HEK293 (cell line): ENCODE results near the gene FUT6.

ENCODE experiments used
- AEBP2 ChIP-seq: fragments of 450-650 bp; formaldehyde crosslinking; IDR thresholded peaks from 2 replicates; pipeline ENCODE4 v1.5.1; 2016; ENCODE audit warnings: missing biosample characterization, missing genetic modification characterization, borderline replicate concordance
- ATF2 ChIP-seq: fragments of 450-650 bp; formaldehyde crosslinking; IDR thresholded peaks from 2 replicates; pipeline ENCODE4 v1.5.1; 2016; ENCODE audit warnings: missing biosample characterization, missing genetic modification characterization, low read depth
- GLI2 ChIP-seq: fragments of 450-650 bp; formaldehyde crosslinking; IDR thresholded peaks from 2 replicates; pipeline ENCODE4; 2017; ENCODE audit warnings: missing biosample characterization, missing genetic modification characterization, low read depth, borderline replicate concordance
- HOXA7 ChIP-seq: sonication (generic); formaldehyde crosslinking; IDR thresholded peaks from 2 replicates; pipeline ENCODE4 v1.8.1; 2022; ENCODE audit warnings: missing genetic modification reagents, borderline replicate concordance
- KLF1 ChIP-seq: fragments of 450-650 bp; formaldehyde crosslinking; IDR thresholded peaks from 2 replicates; pipeline ENCODE4 v1.5.1; 2016; ENCODE audit warnings: missing biosample characterization, missing genetic modification characterization
- KLF10 ChIP-seq: fragments of 450-650 bp; IDR thresholded peaks from 2 replicates; pipeline ENCODE4 v1.5.1; 2018; ENCODE audit warnings: missing biosample characterization, mild to moderate bottlenecking, missing genetic modification characterization
- KLF16 ChIP-seq: fragments of 450-650 bp; formaldehyde crosslinking; IDR thresholded peaks from 2 replicates; pipeline ENCODE4 v1.5.1; 2017; ENCODE audit warnings: missing biosample characterization, missing genetic modification characterization
- KLF9 ChIP-seq: fragments of 450-650 bp; formaldehyde crosslinking; IDR thresholded peaks from 2 replicates; pipeline ENCODE4 v1.5.1; 2016; ENCODE audit warnings: missing biosample characterization, missing genetic modification characterization, low read depth
- SETDB1 ChIP-seq: IDR thresholded peaks from one replicate; pipeline ENCODE4 v1.6.1; 2017; ENCODE audit warnings: mild to moderate bottlenecking, low read length, moderate library complexity, mixed read lengths; ENCODE audit not compliant: insufficient read length
- ZBTB21 ChIP-seq: fragments of 450-650 bp; formaldehyde crosslinking; IDR thresholded peaks from 2 replicates; pipeline ENCODE4 v1.5.1; 2017; ENCODE audit warnings: missing biosample characterization, missing genetic modification characterization
- ZNF146 ChIP-seq: fragments of 450-650 bp; formaldehyde crosslinking; IDR thresholded peaks from 2 replicates; pipeline ENCODE4 v1.5.1; 2016; ENCODE audit warnings: missing biosample characterization, missing genetic modification characterization
- ZNF169 ChIP-seq: fragments of 450-650 bp; formaldehyde crosslinking; IDR thresholded peaks from 2 replicates; pipeline ENCODE4 v1.5.1; 2016; ENCODE audit warnings: missing biosample characterization, missing genetic modification characterization
- ZNF214 ChIP-seq: fragments of 450-650 bp; formaldehyde crosslinking; IDR thresholded peaks from 2 replicates; pipeline ENCODE4 v1.5.1; 2017; ENCODE audit warnings: missing biosample characterization, mild to moderate bottlenecking, missing genetic modification characterization, borderline replicate concordance
- ZNF23 ChIP-seq: fragments of 450-650 bp; formaldehyde crosslinking; IDR thresholded peaks from 2 replicates; pipeline ENCODE4 v1.5.1; 2016; ENCODE audit warnings: missing biosample characterization, missing genetic modification characterization, borderline replicate concordance
- ZNF266 ChIP-seq: fragments of 450-650 bp; formaldehyde crosslinking; IDR thresholded peaks from 2 replicates; pipeline ENCODE4 v1.5.1; 2016; ENCODE audit warnings: missing biosample characterization, missing genetic modification characterization, low read depth
- ZNF324 ChIP-seq: fragments of 450-650 bp; formaldehyde crosslinking; IDR thresholded peaks from 2 replicates; pipeline ENCODE4 v1.5.1; 2016; ENCODE audit warnings: missing biosample characterization, missing genetic modification characterization
- ZNF354C ChIP-seq: fragments of 450-650 bp; formaldehyde crosslinking; IDR thresholded peaks from 2 replicates; pipeline ENCODE4 v1.5.1; 2016; ENCODE audit warnings: missing biosample characterization, missing genetic modification characterization, low read depth, borderline replicate concordance
- ZNF391 ChIP-seq: fragments of 450-650 bp; formaldehyde crosslinking; IDR thresholded peaks from 2 replicates; pipeline ENCODE4 v1.5.1; 2016; ENCODE audit warnings: low read depth, missing biosample characterization, missing genetic modification characterization, borderline replicate concordance
- ZNF404 ChIP-seq: fragments of 450-650 bp; formaldehyde crosslinking; IDR thresholded peaks from 2 replicates; pipeline ENCODE4 v1.5.1; 2017; ENCODE audit warnings: missing biosample characterization, missing genetic modification characterization
- ZNF416 ChIP-seq: fragments of 450-650 bp; formaldehyde crosslinking; IDR thresholded peaks from 2 replicates; pipeline ENCODE4 v1.5.1; 2016; ENCODE audit warnings: missing biosample characterization, missing genetic modification characterization
- ZNF423 ChIP-seq: fragments of 450-650 bp; formaldehyde crosslinking; IDR thresholded peaks from 2 replicates; pipeline ENCODE4 v1.5.1; 2016; ENCODE audit warnings: missing biosample characterization, missing genetic modification characterization
- ZNF530 ChIP-seq: fragments of 450-650 bp; formaldehyde crosslinking; IDR thresholded peaks from 2 replicates; pipeline ENCODE4 v1.5.1; 2016; ENCODE audit warnings: low read depth, missing biosample characterization, missing genetic modification characterization
- ZNF596 ChIP-seq: fragments of 450-650 bp; IDR thresholded peaks from 2 replicates; pipeline ENCODE4 v1.5.0; 2018; ENCODE audit warnings: missing biosample characterization, mild to moderate bottlenecking, missing genetic modification characterization, moderate library complexity
- ZNF629 ChIP-seq: fragments of 450-650 bp; formaldehyde crosslinking; IDR thresholded peaks from 2 replicates; pipeline ENCODE4 v1.5.1; 2017; ENCODE audit warnings: missing biosample characterization, missing genetic modification characterization
- ZNF654 ChIP-seq: fragments of 450-650 bp; formaldehyde crosslinking; IDR thresholded peaks from 2 replicates; pipeline ENCODE4 v1.5.1; 2016; ENCODE audit warnings: low read depth, missing biosample characterization, missing genetic modification characterization
- ZNF747 ChIP-seq: fragments of 450-650 bp; formaldehyde crosslinking; IDR thresholded peaks from 2 replicates; pipeline ENCODE4 v1.5.1; 2016; ENCODE audit warnings: missing biosample characterization, missing genetic modification characterization
- ZNF792 ChIP-seq: fragments of 450-650 bp; formaldehyde crosslinking; IDR thresholded peaks from 2 replicates; pipeline ENCODE4 v1.5.1; 2016; ENCODE audit warnings: missing biosample characterization, missing genetic modification characterization
- ZSCAN16 ChIP-seq: fragments of 450-650 bp; formaldehyde crosslinking; IDR thresholded peaks from 2 replicates; pipeline ENCODE4 v1.5.1; 2016; ENCODE audit warnings: missing biosample characterization, missing genetic modification characterization
- TF ChIP-seq, protein P1 (sequence below): fragments of 450-650 bp; formaldehyde crosslinking; IDR thresholded peaks from 2 replicates; pipeline ENCODE4 v1.5.1; 2016; ENCODE audit warnings: missing biosample characterization, missing genetic modification characterization, borderline replicate concordance
- TF ChIP-seq, protein P2 (sequence below): fragments of 450-650 bp; formaldehyde crosslinking; IDR thresholded peaks from 2 replicates; pipeline ENCODE4 v1.5.1; 2016; ENCODE audit warnings: missing biosample characterization, missing genetic modification characterization

The FUT6 gene

DNA sequence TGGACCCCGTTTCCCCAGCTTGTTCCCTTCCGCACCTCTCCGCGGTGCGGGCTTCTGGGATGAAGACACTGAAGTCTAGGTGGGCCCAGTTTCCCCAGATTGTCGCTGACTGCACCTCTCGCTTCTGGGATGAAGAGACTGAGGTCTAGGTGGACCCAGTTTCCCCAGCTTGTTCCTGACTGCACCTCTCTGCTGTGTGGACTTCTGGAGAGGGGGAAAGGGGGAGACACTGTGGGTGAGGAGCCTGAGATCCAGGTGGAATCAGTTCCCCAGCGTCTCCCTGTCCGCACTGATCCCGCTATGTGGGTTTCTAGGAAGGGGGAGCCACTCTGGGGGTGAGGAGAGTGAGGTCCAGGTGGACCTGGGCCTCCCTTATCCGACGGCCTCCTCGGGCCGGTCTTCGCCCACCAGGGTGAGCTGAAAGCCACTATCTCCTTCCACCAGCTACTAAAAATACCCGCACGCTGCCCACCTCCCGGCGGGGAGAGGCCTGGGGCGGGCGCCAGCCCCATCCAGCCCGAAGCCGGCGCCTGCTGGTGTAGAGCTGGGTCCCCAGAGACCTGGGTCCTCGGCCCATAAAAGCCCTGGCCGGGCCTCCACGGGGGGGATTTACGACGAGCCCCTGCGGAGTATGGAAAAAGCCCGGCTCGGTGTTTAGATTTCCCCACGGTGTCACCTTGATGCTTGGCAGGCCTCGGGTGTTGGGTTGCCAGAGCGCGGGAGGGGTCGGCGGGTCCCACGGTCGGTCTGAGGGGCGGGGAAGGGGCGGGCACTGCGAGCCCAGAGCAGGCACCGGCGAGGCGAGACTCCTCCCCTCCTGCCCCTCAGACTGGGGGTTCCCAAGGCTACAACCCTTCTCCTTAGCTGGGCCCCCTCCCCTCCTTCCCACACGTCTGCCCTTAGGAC lies 10.6 kb downstream of the FUT6 start (continued):
- TF ChIP-seq ZNF169 (tag by site-specific recombination) (no peak), KLF10 (tag by site-specific recombination) (peak; percentile 63; the same call in 1 of the 2 replicates), ZNF629 (no peak; the same call in 1 of the 2 replicates), ZSCAN16 (tag by site-specific recombination) (0 out of 2 replicates have a peak, but pooled peaks have one; percentile 65), ZNF654 (tag by site-specific recombination) (no peak), ZNF416 (no peak), ZNF214 (no peak), SETDB1 (no peak), ZNF324 (no peak), ZBTB21 (no peak), ZNF404 (tag by site-specific recombination) (no peak), ZNF354C (tag by site-specific recombination) (no peak), KLF16 (tag by site-specific recombination) (0 out of 2 replicates have a peak, but pooled peaks have one; percentile 24), ZNF747 (tag by site-specific recombination) (no peak), ATF2 (no peak), ZNF146 (tag by site-specific recombination) (no peak), GLI2 (tag by site-specific recombination) (no peak; the same call in 1 of the 2 replicates), ZNF391 (tag by site-specific recombination) (no peak), HOXA7 (CRISPR knock-in tag) (no peak), ZNF423 (tag by site-specific recombination) (peak; percentile 97), KLF1 (tag by site-specific recombination) (no peak), ZNF596 (tag by site-specific recombination) (peak; percentile 56), ZNF266 (tag by site-specific recombination) (no peak), ZNF23 (no peak), ZNF792 (tag by site-specific recombination) (no peak), AEBP2 (tag by site-specific recombination) (no peak), KLF9 (tag by site-specific recombination) (peak; percentile 54; the same call in 1 of the 2 replicates), ZNF530 (tag by site-specific recombination) (no peak)
- TF ChIP-seq, protein P1, sequence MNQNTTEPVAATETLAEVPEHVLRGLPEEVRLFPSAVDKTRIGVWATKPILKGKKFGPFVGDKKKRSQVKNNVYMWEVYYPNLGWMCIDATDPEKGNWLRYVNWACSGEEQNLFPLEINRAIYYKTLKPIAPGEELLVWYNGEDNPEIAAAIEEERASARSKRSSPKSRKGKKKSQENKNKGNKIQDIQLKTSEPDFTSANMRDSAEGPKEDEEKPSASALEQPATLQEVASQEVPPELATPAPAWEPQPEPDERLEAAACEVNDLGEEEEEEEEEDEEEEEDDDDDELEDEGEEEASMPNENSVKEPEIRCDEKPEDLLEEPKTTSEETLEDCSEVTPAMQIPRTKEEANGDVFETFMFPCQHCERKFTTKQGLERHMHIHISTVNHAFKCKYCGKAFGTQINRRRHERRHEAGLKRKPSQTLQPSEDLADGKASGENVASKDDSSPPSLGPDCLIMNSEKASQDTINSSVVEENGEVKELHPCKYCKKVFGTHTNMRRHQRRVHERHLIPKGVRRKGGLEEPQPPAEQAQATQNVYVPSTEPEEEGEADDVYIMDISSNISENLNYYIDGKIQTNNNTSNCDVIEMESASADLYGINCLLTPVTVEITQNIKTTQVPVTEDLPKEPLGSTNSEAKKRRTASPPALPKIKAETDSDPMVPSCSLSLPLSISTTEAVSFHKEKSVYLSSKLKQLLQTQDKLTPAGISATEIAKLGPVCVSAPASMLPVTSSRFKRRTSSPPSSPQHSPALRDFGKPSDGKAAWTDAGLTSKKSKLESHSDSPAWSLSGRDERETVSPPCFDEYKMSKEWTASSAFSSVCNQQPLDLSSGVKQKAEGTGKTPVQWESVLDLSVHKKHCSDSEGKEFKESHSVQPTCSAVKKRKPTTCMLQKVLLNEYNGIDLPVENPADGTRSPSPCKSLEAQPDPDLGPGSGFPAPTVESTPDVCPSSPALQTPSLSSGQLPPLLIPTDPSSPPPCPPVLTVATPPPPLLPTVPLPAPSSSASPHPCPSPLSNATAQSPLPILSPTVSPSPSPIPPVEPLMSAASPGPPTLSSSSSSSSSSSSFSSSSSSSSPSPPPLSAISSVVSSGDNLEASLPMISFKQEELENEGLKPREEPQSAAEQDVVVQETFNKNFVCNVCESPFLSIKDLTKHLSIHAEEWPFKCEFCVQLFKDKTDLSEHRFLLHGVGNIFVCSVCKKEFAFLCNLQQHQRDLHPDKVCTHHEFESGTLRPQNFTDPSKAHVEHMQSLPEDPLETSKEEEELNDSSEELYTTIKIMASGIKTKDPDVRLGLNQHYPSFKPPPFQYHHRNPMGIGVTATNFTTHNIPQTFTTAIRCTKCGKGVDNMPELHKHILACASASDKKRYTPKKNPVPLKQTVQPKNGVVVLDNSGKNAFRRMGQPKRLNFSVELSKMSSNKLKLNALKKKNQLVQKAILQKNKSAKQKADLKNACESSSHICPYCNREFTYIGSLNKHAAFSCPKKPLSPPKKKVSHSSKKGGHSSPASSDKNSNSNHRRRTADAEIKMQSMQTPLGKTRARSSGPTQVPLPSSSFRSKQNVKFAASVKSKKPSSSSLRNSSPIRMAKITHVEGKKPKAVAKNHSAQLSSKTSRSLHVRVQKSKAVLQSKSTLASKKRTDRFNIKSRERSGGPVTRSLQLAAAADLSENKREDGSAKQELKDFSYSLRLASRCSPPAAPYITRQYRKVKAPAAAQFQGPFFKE (tag by site-specific recombination): no peak
- TF ChIP-seq, protein P2, sequence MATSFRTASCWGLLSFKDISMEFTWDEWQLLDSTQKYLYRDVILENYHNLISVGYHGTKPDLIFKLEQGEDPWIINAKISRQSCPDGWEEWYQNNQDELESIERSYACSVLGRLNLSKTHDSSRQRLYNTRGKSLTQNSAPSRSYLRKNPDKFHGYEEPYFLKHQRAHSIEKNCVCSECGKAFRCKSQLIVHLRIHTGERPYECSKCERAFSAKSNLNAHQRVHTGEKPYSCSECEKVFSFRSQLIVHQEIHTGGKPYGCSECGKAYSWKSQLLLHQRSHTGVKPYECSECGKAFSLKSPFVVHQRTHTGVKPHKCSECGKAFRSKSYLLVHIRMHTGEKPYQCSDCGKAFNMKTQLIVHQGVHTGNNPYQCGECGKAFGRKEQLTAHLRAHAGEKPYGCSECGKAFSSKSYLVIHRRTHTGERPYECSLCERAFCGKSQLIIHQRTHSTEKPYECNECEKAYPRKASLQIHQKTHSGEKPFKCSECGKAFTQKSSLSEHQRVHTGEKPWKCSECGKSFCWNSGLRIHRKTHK: no peak
